SK-N-SH (cell line): ENCODE results near the gene MSRB1. TPM values are rescaled to one million over a fixed set of nuclear protein-coding genes. Genes with fewer than 3 reads are reported as not detected.

Source experiments
- CTCF ChIA-PET: fragments of 300-600, 350-600 bp; formaldehyde crosslinking; extraction: SDS; loops from one replicate; lab custom pipeline; 2021; lab: Yijun Ruan, JAX
- POLR2A ChIA-PET: fragments of 350-600 bp; sonication (Branson Sonifier 250); formaldehyde crosslinking; extraction: SDS; loops from one replicate; lab custom pipeline; 2020; ENCODE audit warnings: antibody characterized with exemption, inconsistent platforms; lab: Yijun Ruan, JAX
- DNase-seq: peaks from one replicate; pipeline ENCODE4 v3.0.0; 2012
- H2AFZ ChIP-seq: fragments of 200-600 bp; sonication (generic); 2 replicates; pipeline ENCODE4 v1.8.1; 2016; ENCODE audit warnings: antibody characterized with exemption, mild to moderate bottlenecking, low read depth
- H3F3A ChIP-seq: fragments of 200-600 bp; sonication (generic); replicated peaks from 2 replicates; pipeline ENCODE3; 2016; ENCODE audit warnings: antibody characterized with exemption, mild to moderate bottlenecking; ENCODE audit not compliant: insufficient read depth
- H3K27ac ChIP-seq, 2 experiments: fragments of 200-500 bp in 1 of 2; fragments of 200-600 bp in 1 of 2; sonication (Bioruptor generic) in 1 of 2; sonication (generic), shearing (Covaris generic) in 1 of 2; 2 replicates each; pipeline versions ENCODE4 v1.5.1 to v1.6.1; 2014 to 2016; ENCODE audit warnings: low read depth in 2 of 2, inconsistent platforms in 1 of 2, low read length in 1 of 2, mild to moderate bottlenecking in 1 of 2, mixed read lengths in 1 of 2
- H3K27me3 ChIP-seq: fragments of 200-600 bp; sonication (generic), shearing (Covaris generic); 2 replicates; pipeline ENCODE4 v1.6.1; 2016; ENCODE audit warnings: mixed run types; ENCODE audit not compliant: insufficient read depth
- H3K36me3 ChIP-seq, 2 experiments: fragments of 200-500 bp in 1 of 2; fragments of 200-600 bp in 1 of 2; sonication (Bioruptor generic) in 1 of 2; sonication (generic) in 1 of 2; replicated peaks in 1 of 2; 2 replicates each; pipeline versions ENCODE3 to v1.5.1; 2014 to 2016; ENCODE audit warnings: low read length in 1 of 2, mild to moderate bottlenecking in 1 of 2; ENCODE audit not compliant: insufficient read depth in 2 of 2, control insufficient read depth in 1 of 2
- H3K4me1 ChIP-seq, 2 experiments: fragments of 200-500 bp in 1 of 2; fragments of 200-600 bp in 1 of 2; sonication (Bioruptor generic) in 1 of 2; sonication (generic), shearing (Covaris generic) in 1 of 2; 2 replicates each; pipeline versions ENCODE4 v1.5.1 to v1.6.1; 2014 to 2016; ENCODE audit warnings: low read depth in 1 of 2, low read length in 1 of 2, mixed run types in 1 of 2; ENCODE audit not compliant: insufficient read depth in 2 of 2, control insufficient read depth in 1 of 2
- H3K4me2 ChIP-seq: fragments of 200-600 bp; sonication (generic), shearing (Covaris generic); 2 replicates; pipeline ENCODE4 v1.6.1; 2017; ENCODE audit warnings: mixed run types
- H3K4me3 ChIP-seq, 2 experiments: fragments of 200-500 bp in 1 of 2; fragments of 200-600 bp in 1 of 2; sonication (Bioruptor generic) in 1 of 2; sonication (generic), shearing (Covaris generic) in 1 of 2; 2 replicates each; pipeline versions ENCODE4 v1.5.1 to v1.8.1; 2014 to 2016; ENCODE audit warnings: low read depth in 2 of 2, inconsistent platforms in 1 of 2, low read length in 1 of 2, mild to moderate bottlenecking in 1 of 2, mixed read lengths in 1 of 2, moderate library complexity in 1 of 2
- H3K79me2 ChIP-seq: fragments of 200-600 bp; sonication (generic); 2 replicates; pipeline ENCODE4 v1.8.1; 2017; ENCODE audit warnings: mild to moderate bottlenecking; ENCODE audit not compliant: insufficient read depth
- H3K9ac ChIP-seq: fragments of 200-600 bp; sonication (generic); 2 replicates; pipeline ENCODE4 v1.6.1; 2017; ENCODE audit warnings: mixed run types
- H3K9me2 ChIP-seq: fragments of 200-600 bp; sonication (generic); 2 replicates; pipeline ENCODE4 v1.6.1; 2017; ENCODE audit warnings: mixed run types
- H3K9me3 ChIP-seq: fragments of 200-600 bp; sonication (generic); 2 replicates; pipeline ENCODE4 v1.6.1; 2017; ENCODE audit warnings: mixed run types, mild to moderate bottlenecking, moderate library complexity
- H4K20me1 ChIP-seq: fragments of 200-600 bp; sonication (generic); 2 replicates; pipeline ENCODE4 v1.6.1; 2017; ENCODE audit warnings: mild to moderate bottlenecking, mixed run types; ENCODE audit not compliant: insufficient read depth
- FOXJ3 ChIP-seq: sonication (generic); formaldehyde crosslinking; IDR thresholded peaks from 2 replicates; pipeline ENCODE4 v1.5.1; 2020; ENCODE audit warnings: mild to moderate bottlenecking, missing genetic modification reagents
- NFIC ChIP-seq: IDR thresholded peaks from 2 replicates; pipeline ENCODE4 v1.4.0; 2012; ENCODE audit warnings: borderline replicate concordance
- TCF12 ChIP-seq: IDR thresholded peaks from 2 replicates; pipeline ENCODE4 v1.4.0; 2012
- YY1 ChIP-seq: IDR thresholded peaks from 2 replicates; pipeline ENCODE4 v1.4.0; 2012; ENCODE audit warnings: low read depth, mild to moderate bottlenecking
- WGBS: methylation state at CpG from one replicate; pipeline ENCODE4 v1.1.6; 2017; ENCODE audit warnings: low lambda C conversion rate; 5-methylcytosine and 5-hydroxymethylcytosine counted together
- polyA plus RNA-seq, 3 experiments: library from polyadenylated mRNA; depleted of rRNA; stranded (reverse); fragments of >200 nt; gene quantifications; 2 replicates each; pipeline ENCODE4 v1.2.3, GENCODE V29; 2012
- TF ChIP-seq, protein P1 (sequence below): IDR thresholded peaks from 2 replicates; pipeline ENCODE4 v1.6.1; 2012; ENCODE audit warnings: mild to moderate bottlenecking, low read depth, low read length, moderate library complexity
- TF ChIP-seq, protein P2 (sequence below): fragments of 150-350 bp; IDR thresholded peaks from 2 replicates; pipeline ENCODE4 v1.6.1; 2016; ENCODE audit warnings: mild to moderate bottlenecking, low read depth, low read length
- TF ChIP-seq, protein P3 (sequence below): IDR thresholded peaks from 2 replicates; pipeline ENCODE4 v1.4.0; 2012; ENCODE audit warnings: low read depth

MSRB1 gene
- polyA plus RNA-seq, 1 of the 3 experiments (the other 2 are of a cell fraction): 31.4 TPM

DNA sequence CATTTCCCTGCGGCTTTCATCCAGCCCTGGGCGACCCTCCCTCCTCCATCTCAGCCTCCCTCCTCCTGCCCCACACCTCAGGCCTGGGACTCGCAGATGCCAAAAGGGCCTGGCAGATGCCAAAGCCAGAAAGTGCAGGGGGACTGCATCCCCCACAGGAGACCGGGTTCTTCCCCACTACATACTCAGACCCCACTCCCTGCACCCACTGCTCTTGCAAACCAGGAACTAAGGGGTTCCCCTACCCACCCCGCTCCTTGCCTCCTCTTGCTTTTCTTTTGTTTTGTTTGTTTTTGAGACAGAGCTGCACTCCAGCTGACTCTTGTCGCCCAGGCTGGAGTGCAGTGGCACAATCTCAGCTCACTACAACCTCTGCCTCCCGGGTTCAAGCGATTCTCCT, 28.0 kb downstream of the MSRB1 start:
- no peaks in the 10 kb centered on the region for H4K20me1 ChIP-seq
- H3F3A ChIP-seq: no peaks in the 10 kb centered on the region

DNA sequence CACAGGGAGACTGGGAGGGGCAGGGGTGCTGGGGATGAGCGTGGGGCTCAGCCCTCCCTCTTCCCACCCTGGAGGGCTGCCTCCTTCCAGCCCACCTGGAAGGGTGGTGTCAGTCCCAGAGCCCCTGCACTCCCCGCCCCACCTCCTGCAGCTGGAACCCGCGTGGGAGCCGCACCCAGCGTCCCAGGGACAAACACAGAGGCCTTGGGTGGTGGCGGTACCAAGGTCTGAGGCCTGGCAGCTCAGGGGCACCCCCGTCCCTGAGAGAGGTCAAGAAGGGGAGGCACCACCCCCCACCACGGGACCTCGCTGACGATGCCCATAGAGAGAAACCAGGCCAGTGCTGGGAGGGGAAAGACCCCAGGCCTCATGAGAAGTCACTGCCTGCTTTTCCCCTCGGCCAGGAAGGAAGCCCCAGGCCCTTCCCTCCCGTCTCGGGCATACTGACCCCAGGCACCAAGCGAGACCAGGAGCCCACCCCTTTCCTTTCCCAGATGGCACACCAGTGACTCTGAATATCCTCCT, 28.9 kb downstream of the MSRB1 start:
- H3F3A ChIP-seq: no peaks in the 10 kb centered on the region
- no peak for DNase-seq
- H3K79me2 ChIP-seq: no peaks in the 10 kb centered on the region
- 46% methylated on average over 3 of the region's 15 CpGs for WGBS
- peaks cover 28% of the 10 kb centered on the region for H3K27me3 ChIP-seq
- no peak overlapping the region for H3K4me2 ChIP-seq
- no peaks in the 10 kb centered on the region for H3K9me2 ChIP-seq
- ChIA-PET POLR2A (no interaction called here), CTCF (interaction anchor here (1.2 kb wide), 1 partner anchor 15 kb away, joined by 6 read pairs; no protein-coding TSS in a partner anchor)
- H3K9ac ChIP-seq: no peak overlapping the region
- no peaks in the 10 kb centered on the region for H4K20me1 ChIP-seq
- TF ChIP-seq, protein P1, sequence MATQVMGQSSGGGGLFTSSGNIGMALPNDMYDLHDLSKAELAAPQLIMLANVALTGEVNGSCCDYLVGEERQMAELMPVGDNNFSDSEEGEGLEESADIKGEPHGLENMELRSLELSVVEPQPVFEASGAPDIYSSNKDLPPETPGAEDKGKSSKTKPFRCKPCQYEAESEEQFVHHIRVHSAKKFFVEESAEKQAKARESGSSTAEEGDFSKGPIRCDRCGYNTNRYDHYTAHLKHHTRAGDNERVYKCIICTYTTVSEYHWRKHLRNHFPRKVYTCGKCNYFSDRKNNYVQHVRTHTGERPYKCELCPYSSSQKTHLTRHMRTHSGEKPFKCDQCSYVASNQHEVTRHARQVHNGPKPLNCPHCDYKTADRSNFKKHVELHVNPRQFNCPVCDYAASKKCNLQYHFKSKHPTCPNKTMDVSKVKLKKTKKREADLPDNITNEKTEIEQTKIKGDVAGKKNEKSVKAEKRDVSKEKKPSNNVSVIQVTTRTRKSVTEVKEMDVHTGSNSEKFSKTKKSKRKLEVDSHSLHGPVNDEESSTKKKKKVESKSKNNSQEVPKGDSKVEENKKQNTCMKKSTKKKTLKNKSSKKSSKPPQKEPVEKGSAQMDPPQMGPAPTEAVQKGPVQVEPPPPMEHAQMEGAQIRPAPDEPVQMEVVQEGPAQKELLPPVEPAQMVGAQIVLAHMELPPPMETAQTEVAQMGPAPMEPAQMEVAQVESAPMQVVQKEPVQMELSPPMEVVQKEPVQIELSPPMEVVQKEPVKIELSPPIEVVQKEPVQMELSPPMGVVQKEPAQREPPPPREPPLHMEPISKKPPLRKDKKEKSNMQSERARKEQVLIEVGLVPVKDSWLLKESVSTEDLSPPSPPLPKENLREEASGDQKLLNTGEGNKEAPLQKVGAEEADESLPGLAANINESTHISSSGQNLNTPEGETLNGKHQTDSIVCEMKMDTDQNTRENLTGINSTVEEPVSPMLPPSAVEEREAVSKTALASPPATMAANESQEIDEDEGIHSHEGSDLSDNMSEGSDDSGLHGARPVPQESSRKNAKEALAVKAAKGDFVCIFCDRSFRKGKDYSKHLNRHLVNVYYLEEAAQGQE: no peak
- no peak for TF ChIP-seq TCF12
- TF ChIP-seq NFIC: no peak
- TF ChIP-seq, protein P2, sequence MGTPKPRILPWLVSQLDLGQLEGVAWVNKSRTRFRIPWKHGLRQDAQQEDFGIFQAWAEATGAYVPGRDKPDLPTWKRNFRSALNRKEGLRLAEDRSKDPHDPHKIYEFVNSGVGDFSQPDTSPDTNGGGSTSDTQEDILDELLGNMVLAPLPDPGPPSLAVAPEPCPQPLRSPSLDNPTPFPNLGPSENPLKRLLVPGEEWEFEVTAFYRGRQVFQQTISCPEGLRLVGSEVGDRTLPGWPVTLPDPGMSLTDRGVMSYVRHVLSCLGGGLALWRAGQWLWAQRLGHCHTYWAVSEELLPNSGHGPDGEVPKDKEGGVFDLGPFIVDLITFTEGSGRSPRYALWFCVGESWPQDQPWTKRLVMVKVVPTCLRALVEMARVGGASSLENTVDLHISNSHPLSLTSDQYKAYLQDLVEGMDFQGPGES: no peak
- no peak for TF ChIP-seq FOXJ3
- TF ChIP-seq, protein P3, sequence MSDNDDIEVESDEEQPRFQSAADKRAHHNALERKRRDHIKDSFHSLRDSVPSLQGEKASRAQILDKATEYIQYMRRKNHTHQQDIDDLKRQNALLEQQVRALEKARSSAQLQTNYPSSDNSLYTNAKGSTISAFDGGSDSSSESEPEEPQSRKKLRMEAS: no peak
- no peak for TF ChIP-seq YY1
- H3K27ac ChIP-seq: no peak overlapping the region
- no peak overlapping the region for H2AFZ ChIP-seq
- no peaks in the 10 kb centered on the region for H3K9me3 ChIP-seq
- H3K4me1 ChIP-seq: peaks cover 0 to 15% of the 10 kb centered on the region in 2 experiments; a peak in 1 of 4 replicates
- no peak overlapping the region for H3K4me3 ChIP-seq
- H3K36me3 ChIP-seq: no peaks in the 10 kb centered on the region

More for the DNA sequence above, 28.0 kb downstream of the MSRB1 start:
- H3K4me3 ChIP-seq: no peak overlapping the region
- H3K9me2 ChIP-seq: no peaks in the 10 kb centered on the region
- H3K27ac ChIP-seq: no peak overlapping the region
- peaks cover 36% of the 10 kb centered on the region for H3K27me3 ChIP-seq
- no peak for DNase-seq
- H3K79me2 ChIP-seq: no peaks in the 10 kb centered on the region
- no peak overlapping the region for H2AFZ ChIP-seq
- H3K36me3 ChIP-seq: no peaks in the 10 kb centered on the region
- TF ChIP-seq, protein P1: no peak
- no peaks in the 10 kb centered on the region for H3K9me3 ChIP-seq
- WGBS: 70% methylated on average over 8 of the region's 8 CpGs
- no peak overlapping the region for H3K4me2 ChIP-seq
- ChIA-PET POLR2A (no interaction called here), CTCF (interaction anchor here (5.2 kb wide), 1 partner anchor 14 kb away, joined by 38 read pairs; no protein-coding TSS in a partner anchor)
- peaks cover 0 to 13% of the 10 kb centered on the region in 2 experiments; a peak in 1 of 4 replicates for H3K4me1 ChIP-seq
- no peak overlapping the region for H3K9ac ChIP-seq
